IMR-90 (cell line): ENCODE data around the gene ATG5.

Source experiments
- CTCF ChIP-seq: conservative IDR thresholded peaks from 2 replicates; pipeline ENCODE4 v1.5.1; 2012; ENCODE audit warnings: mild to moderate bottlenecking, low read depth, low read length, improper control_type of control experiment
- ELK1 ChIP-seq: fragments of 150-350 bp; IDR thresholded peaks from 2 replicates; pipeline ENCODE4 v1.6.1; 2016; ENCODE audit warnings: low read depth, mild to moderate bottlenecking, low read length, moderate library complexity, borderline replicate concordance
- MXI1 ChIP-seq: IDR thresholded peaks from 2 replicates; pipeline ENCODE4 v1.6.1; 2012; ENCODE audit warnings: low read depth, mild to moderate bottlenecking, low read length, moderate library complexity, borderline replicate concordance
- RAD21 ChIP-seq: IDR thresholded peaks from 2 replicates; pipeline ENCODE4 v1.6.1; 2012; ENCODE audit warnings: low read length, improper control_type of control experiment
- RFX5 ChIP-seq: IDR thresholded peaks from 2 replicates; pipeline ENCODE4 v1.8.0; 2012; ENCODE audit warnings: low read depth, mild to moderate bottlenecking, low read length, moderate library complexity

- TF ChIP-seq RFX5 (no peak), MXI1 (no peak), CTCF (no peak), ELK1 (no peak), RAD21 (no peak)
Measured at GRCh38 chr6:106187424-106187982, 138.1 kb downstream of the ATG5 start.
